AG09309 (cell line): Measurements from ENCODE around the gene TSLP.

Experiments used
- DNase-seq: peaks from one replicate; pipeline ENCODE4 v3.0.0-alpha.2; 2010; ENCODE audit warnings: low read depth
- H3K4me3 ChIP-seq: 2 replicates; pipeline ENCODE4 v1.5.1; 2011; ENCODE audit warnings: mild to moderate bottlenecking, low read depth, low read length, moderate library complexity; ENCODE audit not compliant: control insufficient read depth
- TF ChIP-seq, protein P1 (sequence below): IDR thresholded peaks from 2 replicates; pipeline ENCODE4 v1.5.1; 2011; ENCODE audit warnings: mild to moderate bottlenecking, low read depth, low read length, inconsistent platforms; ENCODE audit not compliant: insufficient read depth, control insufficient read depth; ENCODE audit errors: missing control alignments

Gene TSLP

DNA sequence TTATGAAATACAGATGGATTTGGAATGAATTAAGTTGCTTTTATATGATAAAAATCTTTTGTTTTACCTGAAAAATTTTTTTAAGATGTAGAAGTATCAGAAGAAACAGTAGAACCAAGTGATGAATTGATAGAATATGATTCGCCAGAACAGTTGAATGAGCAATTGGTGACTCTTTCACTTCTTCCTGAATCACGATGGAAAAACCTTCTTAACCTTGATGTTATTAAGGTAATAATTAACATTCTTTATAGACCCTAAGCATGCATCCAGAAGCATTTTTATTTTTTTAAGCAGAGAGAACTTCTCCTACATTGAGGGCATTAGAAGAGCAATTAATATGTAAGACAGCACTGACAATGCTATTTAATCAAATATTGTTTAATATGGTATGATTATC is 49.4 kb downstream of the TSLP start:
- TF ChIP-seq, protein P1, sequence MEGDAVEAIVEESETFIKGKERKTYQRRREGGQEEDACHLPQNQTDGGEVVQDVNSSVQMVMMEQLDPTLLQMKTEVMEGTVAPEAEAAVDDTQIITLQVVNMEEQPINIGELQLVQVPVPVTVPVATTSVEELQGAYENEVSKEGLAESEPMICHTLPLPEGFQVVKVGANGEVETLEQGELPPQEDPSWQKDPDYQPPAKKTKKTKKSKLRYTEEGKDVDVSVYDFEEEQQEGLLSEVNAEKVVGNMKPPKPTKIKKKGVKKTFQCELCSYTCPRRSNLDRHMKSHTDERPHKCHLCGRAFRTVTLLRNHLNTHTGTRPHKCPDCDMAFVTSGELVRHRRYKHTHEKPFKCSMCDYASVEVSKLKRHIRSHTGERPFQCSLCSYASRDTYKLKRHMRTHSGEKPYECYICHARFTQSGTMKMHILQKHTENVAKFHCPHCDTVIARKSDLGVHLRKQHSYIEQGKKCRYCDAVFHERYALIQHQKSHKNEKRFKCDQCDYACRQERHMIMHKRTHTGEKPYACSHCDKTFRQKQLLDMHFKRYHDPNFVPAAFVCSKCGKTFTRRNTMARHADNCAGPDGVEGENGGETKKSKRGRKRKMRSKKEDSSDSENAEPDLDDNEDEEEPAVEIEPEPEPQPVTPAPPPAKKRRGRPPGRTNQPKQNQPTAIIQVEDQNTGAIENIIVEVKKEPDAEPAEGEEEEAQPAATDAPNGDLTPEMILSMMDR, result no peak
- no peak overlapping the region for H3K4me3 ChIP-seq
- no peak for DNase-seq

DNA sequence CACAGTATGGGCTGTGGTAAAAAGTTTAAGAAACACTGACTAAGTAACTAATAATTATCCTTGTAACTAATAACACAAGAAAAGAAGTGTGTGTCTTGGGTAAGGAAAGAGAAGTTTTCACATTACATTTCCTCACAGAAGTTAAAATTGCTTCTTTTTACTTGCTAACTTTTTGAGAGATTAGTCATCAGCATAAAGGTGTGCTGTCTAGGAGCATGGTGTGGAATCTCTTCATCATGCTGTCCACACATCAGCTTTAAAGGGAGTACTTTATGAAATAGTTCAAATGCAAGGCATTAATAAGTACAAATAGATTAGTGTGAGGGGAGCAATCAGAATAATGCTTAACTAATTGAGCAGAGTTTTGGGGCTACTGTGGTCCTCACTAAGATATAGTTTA is 50.4 kb downstream of the TSLP start:
- TF ChIP-seq, protein P1, result no peak
- no peak overlapping the region for H3K4me3 ChIP-seq
- no peak for DNase-seq

DNA sequence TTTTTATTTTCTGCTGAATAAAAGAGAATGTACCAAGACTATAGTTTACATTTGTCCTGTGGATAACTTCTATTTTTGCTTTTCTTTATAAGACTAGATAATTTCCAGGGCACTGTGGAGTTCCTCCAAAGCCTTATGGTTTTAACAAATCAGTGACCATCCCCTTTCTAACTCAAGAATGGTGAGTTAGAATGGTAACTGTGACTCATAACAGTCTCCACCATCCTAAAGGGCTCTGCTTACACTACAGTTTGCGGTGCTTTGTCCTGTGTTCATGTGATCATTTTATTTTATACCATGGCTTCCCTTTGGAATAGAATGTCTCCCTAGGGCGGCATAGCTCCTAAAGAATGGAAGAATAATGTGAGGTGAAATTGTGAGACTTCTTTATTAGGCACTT is 50.9 kb downstream of the TSLP start:
- TF ChIP-seq, protein P1, result no peak
- DNase-seq, result no peak
- H3K4me3 ChIP-seq, result no peak overlapping the region

DNA sequence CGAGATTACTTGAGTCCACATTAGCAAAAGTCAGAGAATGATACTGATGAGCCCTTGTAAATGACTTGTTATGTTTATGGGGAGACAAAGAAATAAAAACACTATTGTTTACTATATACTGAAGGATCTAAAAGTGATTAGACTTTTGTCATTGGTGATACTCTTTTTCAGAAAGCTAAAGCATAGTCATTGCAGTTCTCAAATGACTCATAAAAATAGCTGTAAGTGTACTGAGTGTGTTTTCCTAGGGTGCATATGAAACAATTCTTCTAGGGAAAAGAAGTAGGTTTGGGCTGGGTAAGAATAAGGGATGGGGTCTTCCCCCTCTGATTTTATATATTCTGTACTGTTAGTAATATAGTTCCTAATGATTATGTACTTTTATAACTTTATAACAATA is 53.3 kb downstream of the TSLP start:
- TF ChIP-seq, protein P1, result no peak
- H3K4me3 ChIP-seq, result no peak overlapping the region
- no peak for DNase-seq

DNA sequence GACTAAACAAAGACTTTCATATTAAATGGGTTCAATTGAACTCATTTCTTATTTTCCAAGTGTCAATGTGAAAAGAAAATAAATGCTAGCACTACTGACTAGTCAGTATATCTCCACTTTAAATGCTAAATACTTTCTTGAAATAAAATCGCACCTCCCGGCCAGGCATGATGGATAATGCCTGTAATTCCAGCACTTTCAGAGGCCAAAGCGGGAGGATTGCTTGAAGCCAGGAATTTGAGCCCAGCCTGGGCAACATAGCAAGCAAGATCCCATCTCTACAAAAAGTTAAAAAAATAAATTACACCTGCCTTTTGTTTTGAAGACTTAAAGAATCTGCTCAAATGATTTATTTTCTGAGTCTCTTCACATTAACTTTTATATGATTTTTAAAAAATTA is 55.4 kb downstream of the TSLP start:
- DNase-seq, result no peak
- TF ChIP-seq, protein P1, result no peak
- no peak overlapping the region for H3K4me3 ChIP-seq
